Measurements from ENCODE around the gene SETDB2. TPM values are rescaled to one million over a fixed set of nuclear protein-coding genes. Genes with fewer than 3 reads are reported as not detected.

SETDB2 gene
- total RNA-seq, 1 experiment from 2014 or later = 4.9 TPM

DNA sequence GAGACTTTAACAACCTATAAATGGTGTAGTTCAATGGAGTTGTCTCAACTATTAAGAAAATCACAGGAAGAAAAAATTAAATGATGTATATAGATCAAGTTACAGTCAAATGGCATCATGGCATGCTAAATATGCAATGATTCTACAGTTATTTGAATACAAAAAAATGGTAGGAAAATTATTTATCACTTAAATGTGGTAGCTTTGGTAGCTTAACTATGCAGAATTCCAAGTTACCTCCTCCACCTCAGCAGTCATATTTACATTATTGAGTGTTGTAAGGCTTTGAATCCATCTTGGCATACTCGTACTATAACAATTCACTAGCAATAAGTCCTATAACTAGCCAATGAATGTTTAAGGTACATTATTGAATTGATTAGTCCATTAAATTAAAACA lies 37.0 kb upstream of the SETDB2 start:
- Mint-ChIP-seq H3K27me3 (ENCODE audit: unreplicated experiment) (no peaks in the 10 kb centered on the region), H3K36me3 (ENCODE audit: insufficient read depth, unreplicated experiment) (no peaks in the 10 kb centered on the region), H3K9me3 (ENCODE audit: low read depth, unreplicated experiment) (no peaks in the 10 kb centered on the region), H3K4me3 (ENCODE audit: low read depth, unreplicated experiment) (no peak overlapping the region), H3K27ac (ENCODE audit: unreplicated experiment) (no peak overlapping the region), H3K4me1 (ENCODE audit: low read depth, unreplicated experiment) (no peaks in the 10 kb centered on the region)
- intact Hi-C loops (cut with micrococcal nuclease; ENCODE audit: unreplicated experiment) = no loop called here
- BruUV-seq (replicated peaks) = no TSS peak
- CTCF ChIA-PET = no interaction called here
- no peak for DNase-seq
- TF ChIP-seq, protein P1, sequence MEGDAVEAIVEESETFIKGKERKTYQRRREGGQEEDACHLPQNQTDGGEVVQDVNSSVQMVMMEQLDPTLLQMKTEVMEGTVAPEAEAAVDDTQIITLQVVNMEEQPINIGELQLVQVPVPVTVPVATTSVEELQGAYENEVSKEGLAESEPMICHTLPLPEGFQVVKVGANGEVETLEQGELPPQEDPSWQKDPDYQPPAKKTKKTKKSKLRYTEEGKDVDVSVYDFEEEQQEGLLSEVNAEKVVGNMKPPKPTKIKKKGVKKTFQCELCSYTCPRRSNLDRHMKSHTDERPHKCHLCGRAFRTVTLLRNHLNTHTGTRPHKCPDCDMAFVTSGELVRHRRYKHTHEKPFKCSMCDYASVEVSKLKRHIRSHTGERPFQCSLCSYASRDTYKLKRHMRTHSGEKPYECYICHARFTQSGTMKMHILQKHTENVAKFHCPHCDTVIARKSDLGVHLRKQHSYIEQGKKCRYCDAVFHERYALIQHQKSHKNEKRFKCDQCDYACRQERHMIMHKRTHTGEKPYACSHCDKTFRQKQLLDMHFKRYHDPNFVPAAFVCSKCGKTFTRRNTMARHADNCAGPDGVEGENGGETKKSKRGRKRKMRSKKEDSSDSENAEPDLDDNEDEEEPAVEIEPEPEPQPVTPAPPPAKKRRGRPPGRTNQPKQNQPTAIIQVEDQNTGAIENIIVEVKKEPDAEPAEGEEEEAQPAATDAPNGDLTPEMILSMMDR (IDR thresholded peaks at IDR 0.05; ENCODE audit: unreplicated experiment) = no peak

- no peak for DNase-seq
- Mint-ChIP-seq H3K36me3 (ENCODE audit: insufficient read depth, unreplicated experiment) (no peaks in the 10 kb centered on the region), H3K4me1 (ENCODE audit: low read depth, unreplicated experiment) (no peaks in the 10 kb centered on the region), H3K27ac (ENCODE audit: unreplicated experiment) (no peak overlapping the region), H3K4me3 (ENCODE audit: low read depth, unreplicated experiment) (no peak overlapping the region), H3K9me3 (ENCODE audit: low read depth, unreplicated experiment) (no peaks in the 10 kb centered on the region), H3K27me3 (ENCODE audit: unreplicated experiment) (no peaks in the 10 kb centered on the region)
- CTCF ChIA-PET = interaction anchor here (0.7 kb wide), 1 partner anchor 372 kb away, joined by 5 read pairs; no protein-coding TSS in a partner anchor
- intact Hi-C loops (cut with micrococcal nuclease; ENCODE audit: unreplicated experiment) = no loop called here
- BruUV-seq (replicated peaks) = no TSS peak
- TF ChIP-seq, protein P1 (IDR thresholded peaks at IDR 0.05; ENCODE audit: unreplicated experiment) = no peak
These were observed 36.1 kb upstream of the SETDB2 start for GRCh38 chr13:49407936-49408335.

DNA sequence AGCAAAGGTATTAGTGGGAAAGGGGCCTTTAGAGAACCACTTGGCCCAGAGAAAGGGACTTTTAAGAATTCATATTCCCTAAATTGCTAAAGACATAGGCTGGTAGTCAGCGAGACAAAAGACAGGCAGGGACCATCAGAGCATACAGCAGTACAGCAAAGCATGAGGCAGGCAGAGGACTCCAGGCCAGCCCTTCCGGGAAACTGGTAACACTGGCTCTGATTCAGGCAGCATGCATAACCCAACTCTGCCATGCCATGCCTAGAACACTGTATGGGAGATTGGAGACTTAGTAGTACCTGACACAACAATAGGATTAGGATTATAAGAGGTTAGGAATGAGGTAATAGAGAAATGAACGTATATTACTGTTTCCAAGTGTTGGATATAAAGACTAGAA lies 35.1 kb upstream of the SETDB2 start:
- Mint-ChIP-seq H3K4me3 (ENCODE audit: low read depth, unreplicated experiment) (no peak overlapping the region), H3K36me3 (ENCODE audit: insufficient read depth, unreplicated experiment) (no peaks in the 10 kb centered on the region), H3K4me1 (ENCODE audit: low read depth, unreplicated experiment) (no peaks in the 10 kb centered on the region), H3K27me3 (ENCODE audit: unreplicated experiment) (no peaks in the 10 kb centered on the region), H3K27ac (ENCODE audit: unreplicated experiment) (no peak overlapping the region), H3K9me3 (ENCODE audit: low read depth, unreplicated experiment) (no peaks in the 10 kb centered on the region)
- intact Hi-C loops (cut with micrococcal nuclease; ENCODE audit: unreplicated experiment) = no loop called here
- CTCF ChIA-PET = no interaction called here
- no peak for DNase-seq
- no TSS peak for BruUV-seq (replicated peaks)
- TF ChIP-seq, protein P1 (IDR thresholded peaks at IDR 0.05; ENCODE audit: unreplicated experiment) = no peak

- no peak for DNase-seq
These were observed 34.1 kb upstream of the SETDB2 start for GRCh38 chr13:49410006-49410405.

More at GRCh38 chr13:49410006-49410405, 34.1 kb upstream of the SETDB2 start:
- Mint-ChIP-seq H3K36me3 (ENCODE audit: insufficient read depth, unreplicated experiment) (no peaks in the 10 kb centered on the region), H3K27me3 (ENCODE audit: unreplicated experiment) (no peaks in the 10 kb centered on the region), H3K27ac (ENCODE audit: unreplicated experiment) (no peak overlapping the region), H3K4me1 (ENCODE audit: low read depth, unreplicated experiment) (no peaks in the 10 kb centered on the region), H3K9me3 (ENCODE audit: low read depth, unreplicated experiment) (no peaks in the 10 kb centered on the region), H3K4me3 (ENCODE audit: low read depth, unreplicated experiment) (no peak overlapping the region)
- intact Hi-C loops (cut with micrococcal nuclease; ENCODE audit: unreplicated experiment) = no loop called here
- no TSS peak for BruUV-seq (replicated peaks)
- CTCF ChIA-PET = no interaction called here
- TF ChIP-seq, protein P1 (IDR thresholded peaks at IDR 0.05; ENCODE audit: unreplicated experiment) = no peak
